OCI-LY3 (cell line): Measurements from ENCODE around the gene AHNAK.
A peak's percentile ranks its signal among the peaks of the same experiment; 100 is the strongest.

ENCODE experiments used
- H2AFZ ChIP-seq: fragments of 200-600, 300-600 bp; shearing (Covaris generic); 2 replicates; pipeline ENCODE4 v1.6.0; 2014; ENCODE audit warnings: antibody characterized with exemption, low read depth, low read length
- H3K27ac ChIP-seq: fragments of 200-600, 300-600 bp; sonication (generic); 2 replicates; pipeline ENCODE4 v1.5.1; 2014; ENCODE audit warnings: mild to moderate bottlenecking, low read length, moderate library complexity, mixed read lengths
- H3K27me3 ChIP-seq: fragments of 200-600, 300-600 bp; sonication (generic); 2 replicates; pipeline ENCODE4 v1.6.1; 2014; ENCODE audit warnings: low read depth, low read length, mixed read lengths
- H3K36me3 ChIP-seq: fragments of 200-600, 300-600 bp; sonication (generic); replicated peaks from 2 replicates; pipeline ENCODE3; 2014; ENCODE audit warnings: low read depth, low read length, mixed read lengths
- H3K4me1 ChIP-seq: fragments of 300-600, 200-600 bp; sonication (generic); 2 replicates; pipeline ENCODE4 v1.6.1; 2014; ENCODE audit warnings: low read length, mixed read lengths
- H3K4me2 ChIP-seq: fragments of 200-600, 300-600 bp; sonication (generic); 2 replicates; pipeline ENCODE4 v1.6.1; 2014; ENCODE audit warnings: low read length, mixed read lengths
- H3K4me3 ChIP-seq: fragments of 300-600, 200-600 bp; sonication (generic); 2 replicates; pipeline ENCODE4 v1.5.1; 2014; ENCODE audit warnings: antibody characterized with exemption, mild to moderate bottlenecking, low read length, moderate library complexity
- H3K79me2 ChIP-seq: fragments of 300-600, 200-600 bp; shearing (Covaris generic); 2 replicates; pipeline ENCODE4 v1.6.1; 2014; ENCODE audit warnings: mild to moderate bottlenecking, low read length, mixed read lengths
- H3K9ac ChIP-seq: fragments of 300-600, 200-600 bp; shearing (Covaris generic); 2 replicates; pipeline ENCODE4 v1.6.0; 2014; ENCODE audit warnings: mild to moderate bottlenecking, low read length, moderate library complexity
- H3K9me3 ChIP-seq: fragments of 200-600, 300-600 bp; shearing (Covaris generic); 2 replicates; pipeline ENCODE4 v1.6.1; 2014; ENCODE audit warnings: low read length, mixed read lengths; ENCODE audit not compliant: insufficient read depth
- H4K20me1 ChIP-seq: fragments of 200-600, 300-600 bp; sonication (generic); 2 replicates; pipeline ENCODE4 v1.6.1; 2016; ENCODE audit warnings: low read length, mixed read lengths; ENCODE audit not compliant: insufficient read depth
- CTCF ChIP-seq: fragments of 200-600, 300-600 bp; sonication (generic); IDR thresholded peaks from 2 replicates; pipeline ENCODE4 v1.5.1; 2014; ENCODE audit warnings: antibody characterized with exemption, low read length, low read depth
- EZH2phosphoT487 ChIP-seq: fragments of 200-600 bp; shearing (Covaris generic); IDR thresholded peaks from 2 replicates; pipeline ENCODE4 v1.6.1; 2018; ENCODE audit warnings: antibody characterized with exemption, mixed run types, low read depth

The AHNAK gene

GRCh38 chr11:62443390-62444235 lies 103.0 kb downstream of the AHNAK start:
- no peaks in the 10 kb centered on the region for H3K9me3 ChIP-seq

GRCh38 chr11:62439785-62440602 lies 106.6 kb downstream of the AHNAK start:
- no peak overlapping the region for H3K27ac ChIP-seq
- H3K4me2 ChIP-seq, result no peak overlapping the region
- no peaks in the 10 kb centered on the region for H3K9me3 ChIP-seq

More at GRCh38 chr11:62443390-62444235, 103.0 kb downstream of the AHNAK start:
- Histone ChIP-seq H3K9ac (peak overlapping the region; percentile 61), H3K27me3 (peaks cover 21% of the 10 kb centered on the region), H4K20me1 (no peaks in the 10 kb centered on the region), H3K4me2 (peak overlapping the region; percentile 86), H2AFZ (peak overlapping the region; percentile 57; the same call in 1 of the 2 replicates), H3K36me3 (no peaks in the 10 kb centered on the region), H3K79me2 (no peaks in the 10 kb centered on the region), H3K4me3 (peak overlapping the region; percentile 82), H3K4me1 (peaks cover 21% of the 10 kb centered on the region), H3K27ac (peak overlapping the region; percentile 52)
- no peak for TF ChIP-seq CTCF
- no peak for TF ChIP-seq EZH2phosphoT487

GRCh38 chr11:62438641-62439040 lies 108.0 kb downstream of the AHNAK start:
- H3K9me3 ChIP-seq, result no peaks in the 10 kb centered on the region
- H3K27ac ChIP-seq, result no peak overlapping the region
- no peak overlapping the region for H3K4me2 ChIP-seq
- TF ChIP-seq EZH2phosphoT487 (no peak), CTCF (no peak)
- H3K79me2 ChIP-seq, result no peaks in the 10 kb centered on the region
- no peak overlapping the region for H2AFZ ChIP-seq
- no peaks in the 10 kb centered on the region for H3K36me3 ChIP-seq
- H3K9ac ChIP-seq, result no peak overlapping the region
- H3K4me1 ChIP-seq, result peaks cover 13% of the 10 kb centered on the region
- H4K20me1 ChIP-seq, result no peaks in the 10 kb centered on the region
- no peaks in the 10 kb centered on the region for H3K27me3 ChIP-seq
- no peak overlapping the region for H3K4me3 ChIP-seq

More at GRCh38 chr11:62439785-62440602, 106.6 kb downstream of the AHNAK start:
- no peak for TF ChIP-seq EZH2phosphoT487
- no peak for TF ChIP-seq CTCF
- Histone ChIP-seq H2AFZ (no peak overlapping the region), H3K36me3 (no peaks in the 10 kb centered on the region), H4K20me1 (no peaks in the 10 kb centered on the region), H3K27me3 (no peaks in the 10 kb centered on the region), H3K79me2 (no peaks in the 10 kb centered on the region), H3K4me3 (no peak overlapping the region), H3K9ac (no peak overlapping the region), H3K4me1 (peaks cover 17% of the 10 kb centered on the region)

GRCh38 chr11:62437616-62438015 lies 109.0 kb downstream of the AHNAK start:
- no peak overlapping the region for H3K9ac ChIP-seq
- no peaks in the 10 kb centered on the region for H4K20me1 ChIP-seq
- H3K4me3 ChIP-seq, result no peak overlapping the region
- no peaks in the 10 kb centered on the region for H3K36me3 ChIP-seq
- H3K9me3 ChIP-seq, result no peaks in the 10 kb centered on the region
- H2AFZ ChIP-seq, result no peak overlapping the region
- H3K27me3 ChIP-seq, result no peaks in the 10 kb centered on the region
- H3K79me2 ChIP-seq, result no peaks in the 10 kb centered on the region
- H3K4me2 ChIP-seq, result no peak overlapping the region
- TF ChIP-seq CTCF, result no peak
- TF ChIP-seq EZH2phosphoT487, result no peak
- peaks cover 19% of the 10 kb centered on the region for H3K4me1 ChIP-seq
- H3K27ac ChIP-seq, result no peak overlapping the region
